ENCODE results near the gene ADSL.

DNA sequence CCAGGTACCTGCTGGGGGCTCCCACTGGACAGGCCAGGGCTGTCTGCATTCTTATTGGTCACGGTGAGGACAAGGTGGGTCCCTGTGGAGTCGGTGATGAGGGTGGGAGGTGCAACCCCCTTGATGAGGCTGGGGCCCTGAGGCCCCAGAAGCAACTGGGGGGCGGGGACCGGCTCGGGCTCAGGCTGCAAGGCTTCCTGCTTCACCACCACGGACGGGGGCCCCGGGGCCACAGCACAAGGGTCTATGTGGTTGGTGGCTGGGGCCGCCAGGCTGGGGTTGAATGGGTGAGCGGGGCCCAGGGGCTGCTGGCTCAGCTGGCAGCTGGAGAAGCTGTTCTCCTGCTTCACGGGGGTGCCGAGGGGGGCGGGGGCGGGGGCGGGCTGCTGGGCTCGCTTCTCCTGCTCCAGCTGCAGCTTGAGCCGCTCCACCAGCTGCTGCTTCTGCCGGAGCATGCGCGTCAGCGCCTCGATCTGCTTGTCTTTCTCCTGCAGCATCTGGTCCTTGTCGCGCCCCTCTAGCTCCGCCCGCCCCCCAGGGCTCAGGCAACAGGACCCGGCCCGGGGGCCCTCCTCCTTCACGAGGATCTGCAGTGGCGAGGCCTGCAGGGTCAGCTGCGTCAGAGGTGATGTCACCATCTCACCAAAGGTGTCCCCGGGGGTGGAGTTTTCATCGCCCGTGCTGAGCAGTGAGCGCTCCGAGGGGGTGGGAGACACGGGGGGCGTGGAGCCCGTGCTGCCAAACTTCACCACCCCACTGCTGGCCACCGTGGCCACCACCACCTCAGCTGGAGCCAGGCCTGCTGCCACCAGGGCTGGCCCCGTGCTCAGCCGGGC is 72.3 kb downstream of the ADSL start:
- TF ChIP-seq, protein P1, sequence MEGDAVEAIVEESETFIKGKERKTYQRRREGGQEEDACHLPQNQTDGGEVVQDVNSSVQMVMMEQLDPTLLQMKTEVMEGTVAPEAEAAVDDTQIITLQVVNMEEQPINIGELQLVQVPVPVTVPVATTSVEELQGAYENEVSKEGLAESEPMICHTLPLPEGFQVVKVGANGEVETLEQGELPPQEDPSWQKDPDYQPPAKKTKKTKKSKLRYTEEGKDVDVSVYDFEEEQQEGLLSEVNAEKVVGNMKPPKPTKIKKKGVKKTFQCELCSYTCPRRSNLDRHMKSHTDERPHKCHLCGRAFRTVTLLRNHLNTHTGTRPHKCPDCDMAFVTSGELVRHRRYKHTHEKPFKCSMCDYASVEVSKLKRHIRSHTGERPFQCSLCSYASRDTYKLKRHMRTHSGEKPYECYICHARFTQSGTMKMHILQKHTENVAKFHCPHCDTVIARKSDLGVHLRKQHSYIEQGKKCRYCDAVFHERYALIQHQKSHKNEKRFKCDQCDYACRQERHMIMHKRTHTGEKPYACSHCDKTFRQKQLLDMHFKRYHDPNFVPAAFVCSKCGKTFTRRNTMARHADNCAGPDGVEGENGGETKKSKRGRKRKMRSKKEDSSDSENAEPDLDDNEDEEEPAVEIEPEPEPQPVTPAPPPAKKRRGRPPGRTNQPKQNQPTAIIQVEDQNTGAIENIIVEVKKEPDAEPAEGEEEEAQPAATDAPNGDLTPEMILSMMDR (IDR thresholded peaks at IDR 0.05): no peak
- no peak for TF ChIP-seq POLR2A (IDR thresholded peaks at IDR 0.05)

All from right lobe of liver (tissue), 4 donors.